ENCODE results near the gene USPL1.
"Not testable (repeated sequence)": the region's sequence is repeated elsewhere in the genome, so short reads cannot be mapped to it uniquely, and the experiment has no call there.

USPL1 gene

DNA sequence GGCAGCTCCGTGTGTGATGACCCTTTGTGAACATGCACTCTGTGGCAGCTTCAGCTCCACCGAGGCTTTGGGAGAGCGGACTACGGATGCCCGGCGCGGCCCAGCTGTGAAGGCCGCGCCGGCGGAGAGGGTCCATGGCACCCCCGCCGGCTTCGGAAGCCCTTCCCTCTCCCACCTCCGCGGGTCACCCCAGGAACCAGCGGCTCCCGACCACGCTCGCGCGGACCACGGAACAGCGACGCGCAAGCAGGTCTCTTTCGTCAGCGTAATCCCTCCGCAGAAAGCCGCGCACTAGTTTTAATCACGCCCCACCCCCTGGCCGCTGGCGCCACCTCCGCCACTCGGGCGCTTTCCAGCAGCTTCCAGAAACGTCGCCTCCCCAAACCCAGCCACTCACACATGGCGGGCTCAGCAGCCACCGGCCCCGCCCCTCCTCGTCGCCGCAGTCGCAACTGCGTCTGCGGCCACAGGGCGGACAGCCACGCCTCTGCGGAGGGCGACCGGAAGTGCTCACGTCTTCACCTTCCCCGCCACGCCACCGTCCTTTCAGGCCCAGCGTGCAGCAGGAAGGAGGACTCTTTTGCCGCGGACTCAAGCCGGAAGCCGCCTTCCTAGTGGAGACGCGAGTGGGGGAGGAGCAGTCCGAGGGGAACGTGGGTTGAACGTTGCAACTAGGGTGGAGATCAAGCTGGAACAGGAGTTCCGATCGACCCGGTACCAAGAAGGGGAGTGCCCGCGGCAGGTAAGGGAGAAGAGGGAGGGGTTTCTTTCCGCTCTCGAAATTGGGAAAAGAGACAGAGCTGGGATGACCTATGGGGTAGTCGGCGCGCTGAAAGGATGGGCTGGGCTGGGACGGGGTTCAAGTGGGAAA, at the start of gene USPL1:
Gene USPL1, plus strand, starts transcription at position 606 of the 871 bp plus-strand sequence. CDS start 3,221 bp downstream, outside the sequence.
- peak; percentile 97 to 99 for DNase-seq

DNA sequence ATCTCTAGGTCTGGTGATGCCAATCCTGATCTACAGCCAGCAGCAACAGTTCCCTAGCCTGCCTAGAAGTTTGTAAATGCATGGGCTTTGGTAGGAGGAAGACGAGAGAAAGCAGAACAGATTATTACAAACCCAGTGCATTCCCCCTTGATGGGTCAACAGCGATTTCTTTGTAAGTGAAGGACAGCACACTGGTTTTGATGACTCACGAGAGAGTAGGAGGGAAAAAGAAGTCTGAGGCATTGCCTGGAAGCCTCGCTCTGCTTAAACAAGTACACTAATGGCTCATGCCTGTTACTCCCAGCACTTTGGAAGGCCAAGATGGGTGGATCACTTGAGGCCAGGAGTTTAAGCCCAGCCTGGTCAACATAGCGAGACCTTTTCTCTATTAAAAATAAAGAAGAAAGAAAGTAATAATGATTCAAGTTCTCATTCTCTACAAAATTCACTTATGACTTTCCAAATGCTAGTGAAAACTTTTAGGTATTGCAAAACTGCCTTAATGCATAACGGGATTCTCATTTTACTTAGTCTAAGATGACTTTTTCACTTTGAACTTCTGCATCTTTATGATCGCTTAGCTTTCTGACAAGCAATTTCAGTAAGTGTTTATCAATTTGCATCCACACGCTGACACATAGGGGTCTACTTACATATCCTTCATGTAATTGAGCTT, 47.7 kb upstream of the USPL1 start:
- peak; percentile 34 to 40 for DNase-seq

DNA sequence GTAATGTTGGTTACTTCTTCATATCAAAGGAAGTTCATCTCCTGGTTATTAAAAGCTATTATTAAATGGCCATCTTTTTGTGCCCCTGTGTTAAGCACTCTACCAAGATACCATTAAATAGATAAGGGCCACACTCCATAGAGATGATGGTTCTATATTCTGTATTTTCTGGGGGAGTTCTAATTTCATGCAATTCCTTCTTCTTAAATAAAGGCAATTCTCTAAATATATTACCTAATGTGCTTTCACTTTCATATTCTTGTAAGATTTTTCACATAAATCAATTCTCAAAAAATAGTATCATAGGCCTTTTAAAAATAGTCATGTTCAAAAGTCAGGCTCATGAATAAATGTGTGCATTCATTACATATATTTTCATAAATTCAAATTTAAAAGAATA, 47.0 kb upstream of the USPL1 start:
- DNase-seq = no peak

DNA sequence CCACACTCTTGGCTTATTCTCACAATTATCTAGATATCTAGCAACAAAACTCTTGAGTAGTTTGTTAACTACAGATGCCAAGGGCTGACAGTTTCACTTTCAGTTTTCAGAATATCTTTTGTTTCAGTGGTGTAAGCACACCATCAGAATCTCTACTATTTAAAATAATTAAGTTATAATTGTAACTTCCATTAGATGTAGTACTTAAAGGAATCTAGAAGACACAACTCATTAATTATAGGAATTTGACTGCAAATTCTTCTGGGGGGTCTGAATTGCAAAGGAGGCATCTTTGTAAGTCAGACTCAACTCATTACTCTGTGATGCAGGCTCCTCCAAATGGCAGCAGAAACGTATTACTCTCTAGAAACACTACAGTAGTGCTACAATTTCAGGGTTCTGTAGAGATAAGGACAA, 44.9 kb upstream of the USPL1 start:
- DNase-seq = no peak

DNA sequence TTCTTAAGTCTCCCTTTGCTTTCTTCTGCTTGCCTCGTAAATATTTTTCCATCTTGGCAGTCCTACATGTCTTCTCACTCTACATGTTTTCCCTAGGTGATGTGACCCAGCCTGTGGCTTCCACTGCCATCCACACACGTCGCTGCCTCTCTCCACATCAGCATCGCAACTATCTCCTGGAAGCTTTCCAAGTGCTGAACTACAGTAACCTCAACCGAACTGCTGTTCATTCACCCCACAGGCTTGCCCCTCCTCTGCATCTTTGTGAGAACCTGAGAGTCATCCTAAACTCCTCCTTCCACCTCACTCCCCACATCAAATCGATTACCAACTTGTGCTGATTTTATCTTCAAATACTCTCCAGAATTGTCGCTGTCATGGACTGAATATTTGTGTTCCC, 41.2 kb upstream of the USPL1 start:
- DNase-seq = peak; percentile 36 to 51

DNA sequence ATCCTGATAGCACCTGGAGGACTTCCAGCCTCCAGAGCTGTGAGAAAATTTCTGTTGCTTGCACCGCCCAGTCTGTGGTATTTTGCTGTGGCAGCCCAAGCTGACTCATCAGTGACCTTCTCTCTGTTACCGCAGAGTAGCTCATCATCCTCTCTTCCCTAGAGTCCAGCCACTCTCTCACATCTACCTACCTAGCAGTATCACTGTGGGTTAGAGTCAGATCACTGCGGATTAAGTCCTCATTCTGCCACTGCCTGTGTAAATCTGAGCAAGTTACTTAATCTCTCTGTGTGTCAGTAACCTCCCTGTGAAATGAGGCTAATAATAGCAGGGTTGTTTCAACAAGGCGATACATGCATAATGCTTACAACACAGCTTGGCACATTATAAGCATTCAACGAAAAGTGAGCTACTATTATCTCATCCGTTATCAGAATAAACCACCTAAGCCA, 40.3 kb upstream of the USPL1 start:
- DNase-seq = peak; percentile 39 to 65

DNA sequence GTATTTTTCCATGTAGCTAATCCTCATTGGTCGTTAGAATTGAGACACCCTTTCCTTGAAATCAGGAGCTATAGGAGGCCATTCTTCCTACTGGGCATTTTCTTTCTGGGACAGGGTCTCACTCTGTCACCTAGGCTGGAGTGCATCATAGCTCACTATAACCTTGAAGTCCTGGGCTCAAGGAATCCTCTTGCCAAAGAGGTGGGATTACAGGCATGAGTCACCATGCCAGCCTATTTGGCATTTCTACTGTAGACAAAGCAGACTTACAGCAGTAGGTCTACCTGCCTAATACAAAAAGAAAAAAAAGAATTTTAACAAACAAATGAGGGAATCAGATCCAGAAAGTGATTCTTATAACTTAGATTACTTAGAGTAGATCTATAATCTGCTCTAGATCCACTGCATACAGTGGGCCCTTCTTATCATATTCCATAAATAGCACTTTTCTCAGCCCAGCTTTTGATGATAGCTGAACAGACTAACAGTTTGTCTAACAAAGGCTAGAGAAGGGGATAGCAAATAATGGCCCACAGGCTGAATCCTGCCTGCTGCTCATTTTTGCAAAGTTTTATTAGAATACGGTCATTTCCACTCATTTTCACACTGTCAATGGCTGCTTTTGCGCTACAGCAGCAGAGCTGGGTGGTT, 36.7 kb upstream of the USPL1 start:
- DNase-seq = no peak

DNA sequence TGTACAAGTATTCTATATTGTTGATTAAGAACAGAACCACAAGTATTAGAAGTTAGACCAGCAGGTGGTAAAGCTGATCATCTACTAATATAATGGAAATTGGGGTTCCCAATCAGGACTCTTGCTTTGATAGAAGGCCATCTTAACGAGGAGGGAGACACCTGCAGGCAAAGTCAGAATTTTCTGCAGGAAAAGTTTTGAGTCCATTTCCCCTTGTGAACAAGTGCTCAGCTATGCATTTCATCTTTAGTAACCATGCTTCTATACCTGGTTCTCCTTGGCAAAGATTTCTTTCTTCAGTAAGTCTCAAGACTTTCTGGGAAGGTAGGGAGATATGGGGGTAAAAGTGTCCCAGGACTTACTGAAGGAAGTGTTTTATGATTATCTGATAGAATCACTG, 36.1 kb upstream of the USPL1 start:
- DNase-seq = no peak

DNA sequence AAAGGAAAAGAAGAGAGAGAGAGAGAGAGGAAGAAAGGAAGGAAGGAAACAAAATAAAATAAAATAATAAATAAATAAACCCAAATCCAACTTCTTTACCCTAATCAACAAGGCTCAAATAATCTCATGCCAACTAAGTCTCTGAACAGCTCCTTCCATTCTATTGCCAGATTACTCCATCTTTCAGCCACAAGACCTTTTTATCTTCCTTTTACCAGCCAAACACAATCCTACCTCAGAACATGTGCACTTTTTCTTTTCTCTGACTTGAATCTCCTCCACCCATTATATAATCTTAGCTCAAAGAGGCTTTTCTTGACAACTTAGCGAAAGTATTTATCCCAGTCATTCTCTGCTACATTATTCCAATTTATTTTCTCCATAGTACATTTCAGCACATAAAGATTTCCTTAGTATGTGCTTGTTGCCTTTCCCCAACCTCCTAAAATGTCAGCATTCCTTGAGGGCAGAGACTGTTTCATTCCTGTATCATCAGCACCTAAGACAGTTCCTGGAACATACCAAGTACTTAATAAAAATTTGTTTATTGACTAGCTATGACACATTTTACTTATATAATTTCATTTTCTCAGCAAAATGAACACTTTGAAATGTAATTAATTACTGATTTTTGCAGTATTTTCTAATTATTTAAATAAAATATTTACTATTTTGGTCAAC, 33.5 kb upstream of the USPL1 start:
- no peak for DNase-seq

DNA sequence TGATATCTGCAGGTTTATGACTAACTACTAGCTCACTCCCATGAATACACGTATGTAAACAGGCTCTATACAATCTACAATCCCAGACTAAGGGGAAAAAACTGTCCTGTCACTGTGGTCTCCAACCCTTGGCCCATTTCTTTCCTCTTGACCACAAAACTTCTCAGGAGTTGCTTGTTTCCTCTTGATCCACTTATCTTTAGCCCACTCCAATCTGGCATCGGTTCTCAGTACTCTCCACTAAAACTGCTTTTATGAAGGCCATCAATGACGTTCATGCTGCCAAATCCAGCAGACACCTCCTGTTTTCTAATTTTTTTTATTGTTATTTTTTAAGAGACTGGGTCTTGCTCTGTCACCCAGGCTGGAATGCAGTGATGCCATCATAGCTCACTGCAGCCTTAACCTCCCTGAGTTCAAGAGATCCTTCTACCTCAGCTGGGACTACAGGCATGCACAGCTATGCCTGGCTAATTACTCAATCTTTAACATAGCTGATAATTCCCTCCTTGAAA, 31.9 kb upstream of the USPL1 start:
- DNase-seq = no peak

DNA sequence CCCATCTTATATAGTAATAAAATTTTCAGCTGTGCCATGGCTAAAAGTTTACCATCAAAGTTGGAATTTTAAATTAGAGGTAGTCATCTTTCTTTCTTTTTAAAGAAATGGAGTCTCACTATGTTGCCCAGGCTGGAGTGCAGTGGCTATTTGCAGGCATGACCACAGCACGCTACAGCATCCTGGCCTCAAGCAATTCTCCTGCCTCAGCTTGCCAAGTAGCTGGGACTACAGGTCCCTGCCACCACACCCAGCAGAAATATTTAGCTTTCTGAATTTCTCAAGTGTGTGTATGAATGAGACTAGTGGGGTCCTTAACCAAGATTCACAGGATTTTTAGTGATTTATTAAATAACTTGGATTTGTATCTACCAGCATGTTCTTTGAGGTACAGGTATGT, 30.5 kb upstream of the USPL1 start:
- DNase-seq = no peak

DNA sequence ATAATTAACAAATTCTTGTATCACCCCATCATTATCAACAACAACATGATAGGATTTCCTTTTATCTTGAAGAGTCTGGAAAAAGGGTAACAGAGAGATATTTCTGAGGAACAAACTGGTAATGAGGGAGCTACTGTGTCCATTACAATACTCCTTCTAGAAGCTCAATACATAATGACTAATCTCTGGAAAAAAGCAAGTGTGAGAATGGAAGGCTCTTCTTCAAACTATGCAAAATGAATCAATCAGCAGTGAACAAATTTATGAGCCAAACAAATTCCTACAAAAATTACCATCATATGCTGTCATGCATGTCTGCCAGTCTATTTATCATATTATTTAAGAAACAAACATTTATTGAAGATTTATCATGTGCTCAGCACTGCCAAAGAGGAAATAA, 30.0 kb upstream of the USPL1 start:
- DNase-seq = no peak

DNA sequence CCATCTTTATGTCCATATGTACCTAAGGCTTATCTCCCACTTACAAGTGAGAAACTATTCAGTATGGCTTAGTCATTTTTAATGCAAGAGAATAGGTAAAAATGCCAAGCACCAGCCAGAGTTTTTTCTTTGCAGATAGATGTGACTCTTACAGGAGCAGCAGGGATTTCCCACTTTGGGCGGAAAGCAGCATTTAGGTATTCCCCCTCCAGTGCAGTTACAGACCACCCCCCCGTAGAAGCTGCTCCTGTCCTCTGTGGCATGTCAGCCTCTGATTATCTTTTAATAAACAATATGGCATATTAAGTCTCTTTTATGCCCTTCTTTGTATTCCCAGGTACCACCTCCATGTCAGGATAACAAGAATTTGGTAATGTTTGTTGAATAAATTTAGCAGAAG, 24.7 kb upstream of the USPL1 start:
- no peak for DNase-seq

DNA sequence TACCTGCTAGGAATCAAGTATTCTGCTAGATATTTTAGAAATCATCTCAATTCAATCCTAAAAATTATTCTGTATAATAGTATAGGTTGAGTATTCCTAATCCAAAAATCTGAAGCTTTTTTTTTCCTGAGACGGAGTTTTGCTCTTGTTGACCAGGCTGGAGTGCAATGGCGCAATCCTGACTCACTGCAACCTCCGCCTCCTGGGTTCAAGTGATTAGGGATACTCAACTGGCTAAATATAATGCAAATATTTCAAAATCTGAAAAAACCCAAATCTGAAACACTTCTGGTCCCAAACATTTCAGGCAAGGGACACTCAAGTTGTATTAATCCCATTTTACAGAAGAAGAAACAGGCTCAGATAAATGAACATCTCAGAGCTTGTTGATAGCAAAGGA, 17.2 kb upstream of the USPL1 start:
- DNase-seq = no peak

DNA sequence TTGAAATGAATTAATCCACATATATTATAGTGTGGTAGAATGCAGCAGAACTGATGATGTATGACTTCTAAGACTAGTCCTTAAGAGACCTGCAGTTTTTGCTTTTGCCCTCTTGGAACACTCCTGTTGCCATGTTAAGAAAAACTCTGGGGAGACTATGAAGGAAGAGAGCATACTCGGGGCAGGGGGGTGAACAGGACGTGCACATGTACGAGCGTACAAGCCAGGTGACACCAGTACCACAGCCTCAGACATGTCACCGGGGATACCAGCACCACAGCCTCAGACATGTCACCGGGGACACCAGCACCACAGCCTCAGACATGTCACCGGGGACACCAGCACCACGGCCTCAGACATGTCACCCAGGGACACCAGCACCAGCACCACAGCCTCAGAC, 15.9 kb upstream of the USPL1 start:
- no peak for DNase-seq

DNA sequence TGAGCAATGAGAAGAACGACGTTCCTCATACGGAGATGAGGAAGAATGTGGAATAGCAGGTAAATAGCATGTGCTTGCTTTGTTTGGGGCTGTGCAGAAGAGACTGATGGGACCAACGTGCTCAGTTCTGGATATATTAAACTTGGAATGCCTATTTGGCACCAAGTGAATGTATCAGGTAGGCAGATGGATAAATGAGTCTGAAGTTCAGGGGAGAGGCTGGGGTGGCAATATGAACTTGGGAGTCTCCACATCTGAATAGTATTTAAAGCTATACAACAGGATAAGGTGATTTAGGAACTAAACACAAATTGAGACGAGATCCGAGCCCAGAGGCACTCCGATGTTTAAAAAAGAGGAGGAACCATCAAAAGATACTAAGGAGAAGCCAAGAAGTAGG, 12.7 kb upstream of the USPL1 start:
- no peak for DNase-seq

DNA sequence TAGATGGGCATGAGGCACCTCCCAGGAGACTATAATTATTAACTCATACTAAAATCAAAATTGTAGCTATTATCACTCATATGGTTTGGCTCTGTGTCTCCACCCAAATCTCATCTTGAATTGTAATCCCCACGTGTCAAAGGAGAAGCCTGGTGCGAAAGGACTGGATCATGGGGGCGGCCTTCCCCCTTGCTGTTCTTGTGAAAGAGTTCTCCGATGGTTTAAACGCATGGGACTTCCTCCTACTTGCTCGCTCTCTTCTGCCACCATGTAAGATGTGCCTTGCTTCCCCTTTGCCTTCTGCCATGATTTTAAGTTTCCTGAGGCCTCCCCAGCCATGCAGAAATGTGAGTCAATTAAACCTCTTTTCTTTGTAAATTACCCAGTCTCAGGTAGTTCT, 10.5 kb upstream of the USPL1 start:
- not testable (repeated sequence) for DNase-seq

DNA sequence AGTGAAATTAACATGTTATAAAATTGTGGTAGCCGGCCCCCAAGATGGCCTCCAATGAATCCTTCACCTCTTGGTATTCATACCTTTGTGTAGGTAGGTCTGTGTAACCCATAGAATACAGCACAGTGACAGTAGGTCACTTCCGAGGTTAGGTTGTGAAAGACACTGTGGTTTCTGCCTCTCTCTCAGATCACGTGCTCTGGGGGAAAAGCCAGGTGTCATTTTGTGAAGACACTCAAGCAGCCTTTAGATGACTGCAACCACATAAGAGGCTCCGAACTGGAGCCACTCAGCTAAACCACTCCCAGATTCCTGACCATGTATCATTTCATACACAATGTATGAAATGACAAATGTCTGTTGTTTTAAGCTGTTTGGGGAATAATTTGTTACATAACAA, 9.8 kb upstream of the USPL1 start:
- DNase-seq = peak; percentile 37 to 57

DNA sequence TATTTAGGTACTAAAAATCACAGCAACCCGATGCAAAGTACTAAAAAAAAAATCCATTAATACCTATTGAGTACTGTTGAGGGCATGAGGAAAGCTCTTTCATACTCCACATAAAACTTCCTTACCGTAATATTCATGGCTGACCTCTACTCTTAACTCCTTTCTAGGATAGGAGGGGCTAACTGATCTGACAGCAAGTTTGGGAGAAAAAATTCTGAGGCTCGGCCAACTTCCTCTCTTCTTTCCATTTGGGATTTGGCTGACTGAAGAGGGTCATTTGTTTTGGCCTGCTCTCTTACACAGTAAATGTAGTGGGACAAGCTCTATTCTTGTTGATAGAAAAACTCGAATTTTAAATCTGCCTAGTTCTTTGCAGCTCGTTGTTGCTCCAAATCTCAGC, 9.4 kb upstream of the USPL1 start:
- DNase-seq = no peak

DNA sequence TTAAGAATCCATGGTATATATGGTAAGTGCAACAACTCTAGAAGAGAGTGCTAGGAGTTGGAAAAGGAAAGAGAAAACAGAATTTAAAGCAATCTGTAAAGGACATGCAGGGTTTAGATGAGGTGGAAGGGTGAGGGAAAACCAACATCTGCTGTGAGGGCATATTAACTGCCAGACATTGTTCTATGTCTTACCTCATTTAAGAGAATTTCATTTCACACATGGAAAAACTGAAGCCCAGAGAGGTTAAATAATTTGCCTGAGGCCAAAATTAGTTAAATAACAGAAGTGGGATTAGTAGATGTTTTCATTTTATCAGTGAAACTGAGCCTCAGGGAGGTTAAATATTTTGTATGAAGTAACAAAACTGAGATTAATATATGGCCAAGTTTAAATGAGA, 7.4 kb upstream of the USPL1 start:
- DNase-seq = no peak

DNA sequence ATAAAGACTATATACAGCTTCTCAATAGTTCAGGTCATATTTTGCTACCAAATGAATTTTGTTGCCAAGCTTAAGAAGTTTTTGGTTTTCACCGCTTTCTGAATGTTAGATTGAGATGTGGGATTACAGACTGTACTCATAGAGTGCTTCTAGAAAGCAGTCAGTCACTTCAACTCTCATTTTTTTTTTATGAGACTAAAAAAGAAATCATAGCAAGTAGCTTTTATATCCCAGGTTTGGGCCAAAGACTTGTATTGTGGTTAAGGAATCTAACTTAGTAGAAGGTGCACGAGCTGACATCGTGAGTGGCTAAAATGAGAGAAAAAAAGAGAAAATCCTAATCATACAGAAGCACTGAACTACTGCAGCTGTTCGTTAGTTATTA, 2.2 kb upstream of the USPL1 start:
- no peak for DNase-seq

DNA sequence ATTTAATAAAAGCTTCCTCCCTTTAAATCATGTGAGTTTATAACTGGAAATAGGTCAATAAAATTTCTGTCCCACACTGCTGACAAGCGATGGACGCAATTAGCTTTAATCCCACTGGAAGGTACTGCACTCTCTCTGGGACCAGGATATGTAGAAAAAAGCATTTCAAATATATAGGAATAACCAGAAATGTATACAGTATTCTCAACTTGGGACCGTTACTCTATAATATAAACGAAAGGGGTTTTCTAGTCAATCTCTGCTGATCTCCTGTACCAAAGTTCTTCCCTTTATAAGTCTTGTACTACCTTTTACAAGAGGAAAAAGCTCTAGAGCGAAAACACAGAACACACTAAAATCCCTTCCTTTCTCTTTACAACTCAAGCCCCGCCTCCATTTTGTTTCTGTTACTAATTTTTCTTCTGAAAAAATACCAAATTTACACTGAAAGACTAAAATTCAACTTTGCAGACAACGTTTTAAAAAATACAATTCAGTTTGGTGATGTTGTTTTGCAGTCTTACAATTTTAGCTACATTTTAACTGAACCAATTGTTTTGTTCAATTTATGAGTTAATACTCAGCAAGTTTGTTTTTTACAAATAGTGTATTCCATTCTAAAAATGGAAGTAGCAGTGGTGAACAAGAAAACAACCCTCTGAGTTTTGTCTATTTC, 1.7 kb upstream of the USPL1 start:
- no peak for DNase-seq
